BJ (cell line): Measurements from ENCODE around the gene SAC3D1. TPM values are rescaled to one million over a fixed set of nuclear protein-coding genes. Genes with fewer than 3 reads are reported as not detected.
A peak's percentile ranks its signal among the peaks of the same experiment; 100 is the strongest.

Experiments
- CTCF ChIA-PET: fragments of 350-600 bp; formaldehyde crosslinking; extraction: SDS; loops from one replicate; lab custom pipeline; 2021; ENCODE audit warnings: antibody characterized with exemption, inconsistent platforms; lab: Yijun Ruan, JAX
- POLR2A ChIA-PET: fragments of 300-600 bp; sonication (Branson Sonifier 250); formaldehyde crosslinking; extraction: SDS; loops from one replicate; lab custom pipeline; 2021; ENCODE audit warnings: antibody characterized with exemption; lab: Charles Lee
- DNase-seq: peaks from one replicate; pipeline ENCODE4 v3.0.0-alpha.2; 2011; ENCODE audit warnings: low read depth
- H3K27me3 ChIP-seq: 2 replicates; pipeline ENCODE4 v1.6.0; 2011; ENCODE audit warnings: low read length; ENCODE audit not compliant: control insufficient read depth, insufficient read depth
- H3K36me3 ChIP-seq: 2 replicates; pipeline ENCODE4 v1.5.1; 2011; ENCODE audit warnings: low read length; ENCODE audit not compliant: control insufficient read depth, insufficient read depth
- H3K4me3 ChIP-seq: 2 replicates; pipeline ENCODE4 v1.5.1; 2011; ENCODE audit warnings: low read depth, mild to moderate bottlenecking, control low read depth, low read length
- polyA plus RNA-seq: library from polyadenylated mRNA; depleted of rRNA; stranded (reverse); fragments of >200 nt; gene quantifications from 2 replicates; pipeline ENCODE4 v1.2.3, GENCODE V29; 2011
- TF ChIP-seq, protein P1 (sequence below): IDR thresholded peaks from 2 replicates; pipeline ENCODE4 v1.5.1; 2011; ENCODE audit warnings: low read depth, mild to moderate bottlenecking, control low read depth, inconsistent platforms, low read length, moderate library complexity; ENCODE audit not compliant: insufficient read depth

SAC3D1 gene
- polyA plus RNA-seq, 1 experiment: 7.3 TPM

DNA sequence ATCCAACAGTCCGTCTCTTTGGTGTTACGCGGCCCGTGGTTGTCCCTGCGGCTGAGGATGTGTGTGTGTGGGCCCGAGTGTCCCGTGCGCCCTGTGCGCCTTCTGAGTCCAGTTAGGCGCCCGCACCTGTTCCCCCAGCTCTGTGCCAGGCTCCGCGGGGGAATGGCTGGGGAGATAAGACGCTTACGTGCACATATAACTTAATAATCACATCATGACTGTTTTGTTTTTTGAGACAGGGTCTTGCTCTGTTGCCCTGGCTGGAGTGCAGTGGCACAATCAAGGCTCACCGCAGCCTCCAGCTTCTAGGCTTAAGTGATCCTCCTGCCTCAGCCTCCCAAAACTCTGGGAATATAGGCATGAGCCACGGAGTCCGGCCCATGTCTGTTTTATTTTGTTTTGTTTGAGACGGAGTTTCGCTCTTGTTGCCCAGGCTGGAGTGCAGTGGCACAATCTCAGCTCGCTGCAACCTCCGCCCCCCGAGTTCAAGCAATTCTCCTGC is 26.2 kb upstream of the SAC3D1 start:
- H3K4me3 ChIP-seq: peak overlapping the region; percentile 93
- TF ChIP-seq, protein P1, sequence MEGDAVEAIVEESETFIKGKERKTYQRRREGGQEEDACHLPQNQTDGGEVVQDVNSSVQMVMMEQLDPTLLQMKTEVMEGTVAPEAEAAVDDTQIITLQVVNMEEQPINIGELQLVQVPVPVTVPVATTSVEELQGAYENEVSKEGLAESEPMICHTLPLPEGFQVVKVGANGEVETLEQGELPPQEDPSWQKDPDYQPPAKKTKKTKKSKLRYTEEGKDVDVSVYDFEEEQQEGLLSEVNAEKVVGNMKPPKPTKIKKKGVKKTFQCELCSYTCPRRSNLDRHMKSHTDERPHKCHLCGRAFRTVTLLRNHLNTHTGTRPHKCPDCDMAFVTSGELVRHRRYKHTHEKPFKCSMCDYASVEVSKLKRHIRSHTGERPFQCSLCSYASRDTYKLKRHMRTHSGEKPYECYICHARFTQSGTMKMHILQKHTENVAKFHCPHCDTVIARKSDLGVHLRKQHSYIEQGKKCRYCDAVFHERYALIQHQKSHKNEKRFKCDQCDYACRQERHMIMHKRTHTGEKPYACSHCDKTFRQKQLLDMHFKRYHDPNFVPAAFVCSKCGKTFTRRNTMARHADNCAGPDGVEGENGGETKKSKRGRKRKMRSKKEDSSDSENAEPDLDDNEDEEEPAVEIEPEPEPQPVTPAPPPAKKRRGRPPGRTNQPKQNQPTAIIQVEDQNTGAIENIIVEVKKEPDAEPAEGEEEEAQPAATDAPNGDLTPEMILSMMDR: no peak
- H3K36me3 ChIP-seq: peaks cover 3% of the 10 kb centered on the region
- no peak for DNase-seq
- POLR2A ChIA-PET: interaction anchor here (0.6 kb wide), 1 partner anchor 120 kb away, joined by 3 read pairs; no protein-coding TSS in a partner anchor
- H3K27me3 ChIP-seq: no peaks in the 10 kb centered on the region
- CTCF ChIA-PET: interaction anchor here (0.6 to 5.4 kb wide), 43 partner anchors 8 to 308 kb away, joined by 3 to 56 read pairs (median 5); partner anchors contain the start of genes ATG2A, BATF2, CAPN1 and GPHA2

DNA sequence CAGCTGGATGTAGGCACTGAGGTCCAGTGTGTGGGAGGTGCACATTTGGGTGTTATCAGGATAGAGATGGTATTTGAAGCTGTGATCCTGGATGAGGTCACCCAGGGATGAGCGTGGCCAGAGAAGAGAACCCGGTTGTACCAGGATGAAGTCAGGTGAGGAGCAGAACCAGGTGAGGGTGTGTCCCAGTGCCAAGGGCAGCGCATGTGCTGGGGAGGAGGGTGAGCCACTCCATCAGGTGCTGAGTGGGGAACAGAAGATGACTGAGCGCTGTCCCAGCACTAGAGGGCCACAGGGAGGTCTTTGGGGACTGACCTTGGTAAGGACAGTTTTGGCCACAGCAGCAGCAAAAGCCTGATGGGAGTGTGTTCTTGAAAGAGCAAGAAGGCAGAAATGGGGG is 24.3 kb upstream of the SAC3D1 start:
- ChIA-PET POLR2A (no interaction called here), CTCF (no interaction called here)
- Histone ChIP-seq H3K36me3 (peaks cover 4% of the 10 kb centered on the region), H3K27me3 (no peaks in the 10 kb centered on the region), H3K4me3 (no peak overlapping the region)
- TF ChIP-seq, protein P1: no peak
- DNase-seq: no peak

DNA sequence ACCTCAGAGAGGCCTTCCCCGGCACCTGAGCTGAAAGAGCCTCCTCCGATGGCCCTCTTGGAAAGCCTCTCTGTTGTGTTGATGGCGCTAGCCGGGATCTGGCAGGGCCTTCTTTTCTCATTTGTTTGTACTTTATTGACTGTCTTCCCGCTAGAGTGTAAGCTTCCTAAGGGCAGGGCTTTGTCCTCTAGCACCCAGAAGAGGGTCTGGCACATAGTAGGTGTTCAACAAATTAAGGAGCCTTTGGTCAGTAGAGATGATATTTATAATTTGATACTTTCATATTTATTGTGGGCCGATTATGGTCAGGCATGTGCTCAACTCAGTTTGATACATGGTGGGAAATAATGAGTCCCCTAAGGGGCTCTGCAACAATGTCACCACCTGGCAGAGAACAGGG is 23.1 kb upstream of the SAC3D1 start:
- H3K27me3 ChIP-seq: no peaks in the 10 kb centered on the region
- H3K4me3 ChIP-seq: no peak overlapping the region
- no peak for DNase-seq
- CTCF ChIA-PET: interaction anchor here (1.0 kb wide), 1 partner anchor 9 kb away, joined by 3 read pairs; the partner anchor contains the start of gene SNX15
- TF ChIP-seq, protein P1: no peak
- POLR2A ChIA-PET: no interaction called here
- H3K36me3 ChIP-seq: peaks cover 4% of the 10 kb centered on the region

DNA sequence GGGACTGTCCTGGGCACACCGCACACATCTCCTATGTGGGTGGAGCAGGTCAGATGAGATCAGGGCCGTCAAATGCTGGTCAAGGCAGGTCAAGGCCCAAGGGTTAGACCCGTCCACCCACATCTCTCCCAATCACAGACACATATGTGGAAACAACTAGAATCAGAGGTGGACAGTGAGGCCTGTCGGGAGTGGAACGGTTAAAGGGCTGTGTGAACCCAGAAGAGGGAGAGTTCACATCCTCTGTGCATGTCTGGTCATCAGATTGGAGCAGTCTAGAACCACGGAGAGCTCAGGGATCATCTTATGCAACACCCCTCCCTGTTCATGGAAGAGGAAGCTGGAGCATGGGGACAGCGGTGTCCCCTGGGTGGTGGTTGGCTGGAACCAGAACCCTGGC is 21.2 kb upstream of the SAC3D1 start:
- CTCF ChIA-PET: no interaction called here
- H3K4me3 ChIP-seq: no peak overlapping the region

DNA sequence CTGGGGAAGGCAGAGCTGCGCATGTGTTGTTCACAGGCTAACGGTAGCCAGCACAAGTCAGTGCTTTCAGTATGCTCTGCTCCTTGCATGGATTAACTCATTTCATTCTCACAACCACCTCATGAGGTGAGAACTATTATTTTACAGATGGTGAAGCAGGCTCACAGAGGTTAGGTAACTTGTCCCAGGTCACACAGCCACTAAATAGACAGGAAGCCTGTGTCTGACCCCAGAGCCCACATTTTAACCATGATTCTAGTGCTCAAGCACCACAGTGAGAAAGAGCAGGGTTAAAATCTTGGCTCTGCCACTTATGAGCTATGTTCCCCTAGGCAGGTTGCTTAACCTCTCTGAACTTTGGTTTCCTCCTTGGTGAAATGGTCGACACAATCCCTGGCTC is 20.0 kb upstream of the SAC3D1 start:
- H3K4me3 ChIP-seq: no peak overlapping the region
- DNase-seq: no peak
- ChIA-PET CTCF (no interaction called here), POLR2A (no interaction called here)
- no peaks in the 10 kb centered on the region for H3K27me3 ChIP-seq
- TF ChIP-seq, protein P1: no peak
- peaks cover 4% of the 10 kb centered on the region for H3K36me3 ChIP-seq

More for the DNA sequence above, 21.2 kb upstream of the SAC3D1 start:
- Histone ChIP-seq H3K27me3 (no peaks in the 10 kb centered on the region), H3K36me3 (peaks cover 4% of the 10 kb centered on the region)
- DNase-seq: no peak
- POLR2A ChIA-PET: no interaction called here
- TF ChIP-seq, protein P1: no peak
